GM12891 (cell line): ENCODE data around the gene FLAD1.
A peak's percentile ranks its signal among the peaks of the same experiment; 100 is the strongest.

Source experiments
- PAX5 ChIP-seq: IDR thresholded peaks from 2 replicates; pipeline ENCODE4 v1.6.1; 2011; ENCODE audit warnings: low read length, moderate library complexity, mild to moderate bottlenecking; ENCODE audit not compliant: insufficient read depth, severe bottlenecking
- POLR2A ChIP-seq: IDR thresholded peaks from 2 replicates; pipeline ENCODE4 v1.6.1; 2011; ENCODE audit warnings: low read depth, low read length, control low read depth
- POLR2AphosphoS5 ChIP-seq: IDR thresholded peaks from 2 replicates; pipeline ENCODE4 v1.6.1; 2011; ENCODE audit warnings: low read depth, low read length, control low read depth
- POU2F2 ChIP-seq: IDR thresholded peaks from 2 replicates; pipeline ENCODE4 v1.6.1; 2011; ENCODE audit warnings: low read depth, mild to moderate bottlenecking, control low read depth, low read length, moderate library complexity
- SPI1 ChIP-seq: IDR thresholded peaks from 2 replicates; pipeline ENCODE4 v1.6.1; 2011; ENCODE audit warnings: low read depth, low read length, control low read depth
- TAF1 ChIP-seq: IDR thresholded peaks from 2 replicates; pipeline ENCODE4 v1.6.1; 2011; ENCODE audit warnings: low read depth, low read length, control low read depth

DNA sequence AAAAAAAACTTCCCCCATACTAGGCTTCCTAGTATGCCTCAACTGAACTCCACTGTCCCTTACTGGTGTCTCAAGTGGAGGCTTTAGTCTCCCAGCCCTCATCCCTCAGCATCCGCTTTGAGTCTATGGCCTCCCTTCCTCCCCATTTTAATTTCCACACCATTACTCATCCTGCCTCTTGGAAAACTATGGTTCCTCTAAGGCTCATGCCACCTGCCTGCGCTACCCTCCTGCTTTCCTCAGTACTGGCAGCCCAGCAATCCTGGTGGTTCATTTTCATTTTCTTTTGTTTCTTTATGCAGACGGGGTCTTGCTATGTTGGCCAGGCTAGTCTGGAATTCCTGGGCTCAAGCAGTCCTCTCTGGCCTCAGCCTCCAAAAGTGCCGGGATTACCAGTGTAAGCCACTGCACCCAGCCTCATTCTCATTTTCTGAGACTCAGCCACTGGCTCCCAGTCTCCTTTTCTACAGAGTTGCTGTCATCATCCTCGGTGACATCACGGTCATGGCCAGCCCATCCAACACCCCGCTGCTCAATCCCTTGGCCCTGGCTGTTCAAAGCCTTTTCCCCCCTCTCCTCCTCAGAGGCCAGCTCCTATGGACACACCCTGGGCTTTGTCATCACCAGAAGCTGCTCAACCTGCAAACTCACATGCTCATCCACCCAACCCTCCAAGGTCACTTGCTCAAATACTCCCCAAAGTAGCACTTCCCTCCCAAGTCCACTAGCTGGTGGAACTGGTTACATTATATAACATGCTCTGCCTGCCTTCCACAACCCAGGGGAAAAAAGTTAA, 44.3 kb upstream of the FLAD1 start:
- TF ChIP-seq TAF1 (no peak), POLR2A (no peak), POLR2AphosphoS5 (no peak), SPI1 (peak; percentile 35), PAX5 (no peak), POU2F2 (no peak)
